Forelimb muscle (tissue), 1 donor: ENCODE data around the gene TBL3. TPM values are rescaled to one million over a fixed set of nuclear protein-coding genes. Genes with fewer than 3 reads are reported as not detected.

Experiments
- DNase-seq: peaks from one replicate; pipeline ENCODE4 v3.0.0-alpha.2; 2013; ENCODE audit warnings: low read depth
- polyA plus RNA-seq: library from polyadenylated mRNA; unstranded; fragments of 120-200 nt; gene quantifications from one replicate; pipeline ENCODE4 v1.2.1, GENCODE V29; 2013; ENCODE audit not compliant: insufficient read length

The TBL3 gene
- polyA plus RNA-seq, 1 donor = 28.4 TPM

DNA sequence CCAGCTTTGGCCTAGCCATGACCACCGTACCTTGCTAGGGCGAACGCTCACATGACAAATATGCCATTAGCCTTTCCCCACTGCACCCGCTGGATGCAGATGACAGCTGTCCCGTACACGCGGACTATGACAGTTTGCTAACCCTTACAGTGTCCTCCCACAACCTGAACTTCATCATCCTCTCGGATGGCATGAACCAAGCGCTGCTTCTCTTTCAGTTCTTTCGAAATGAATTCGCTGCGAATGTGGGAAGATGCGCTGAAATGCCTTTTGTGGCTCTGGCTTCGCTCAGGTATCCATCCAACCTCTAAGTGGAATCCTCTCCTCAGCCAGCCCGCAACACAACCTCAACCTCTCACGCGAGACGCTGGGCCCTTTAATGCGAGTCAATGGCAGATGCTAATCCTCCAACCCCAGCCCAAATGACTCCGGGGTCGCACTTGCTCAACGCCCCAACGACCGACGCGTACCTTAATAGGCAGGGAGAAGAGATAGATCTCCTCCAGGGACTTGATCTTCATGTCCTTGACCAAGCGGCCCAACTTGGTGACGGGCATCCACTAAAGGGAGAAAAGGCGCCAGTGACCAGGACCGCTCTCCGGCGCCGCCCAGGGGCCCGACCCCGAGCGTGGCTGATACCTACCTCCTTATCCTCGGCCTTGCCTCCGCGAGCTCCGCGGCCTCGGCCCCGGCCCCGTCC is 7.9 kb upstream of the TBL3 start:
- DNase-seq = no peak

- peak; percentile 96 for DNase-seq
Measured at GRCh38 chr16:1964506-1965395, 7.1 kb upstream of the TBL3 start, which contains the start of gene RPS2. Gene RPS2 (minus strand): TSS chr16:1964826. CDS start chr16:1964625, 201 bp downstream.

DNA sequence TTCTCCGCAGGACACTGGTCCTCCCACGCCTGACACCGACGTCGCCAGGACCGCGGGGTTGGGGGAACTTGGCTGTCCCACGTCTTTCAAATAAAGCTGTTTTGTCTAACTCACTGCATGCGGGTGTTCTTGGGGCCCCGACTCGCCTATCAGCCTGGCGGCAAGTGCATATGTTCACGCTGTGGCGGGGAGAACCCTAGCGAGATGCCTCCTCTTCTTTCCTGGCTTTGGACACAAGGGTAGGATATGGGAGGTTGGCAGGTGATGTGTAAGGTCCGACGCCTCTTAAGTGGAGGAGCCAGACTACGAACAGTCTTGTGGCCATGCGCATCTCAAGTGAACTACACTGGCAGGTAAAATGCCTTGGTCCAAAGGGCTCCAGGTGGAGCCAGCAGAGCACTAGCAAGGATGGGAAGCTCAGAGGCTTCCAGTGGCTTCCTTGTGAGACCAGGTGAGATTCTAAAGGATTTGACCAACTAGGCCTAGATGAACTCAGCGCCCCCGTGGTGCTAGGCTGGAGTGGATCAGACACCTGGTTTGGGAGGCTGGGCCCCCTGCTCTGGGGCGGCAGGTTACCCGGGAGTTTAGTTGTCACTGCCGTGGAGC is 6.4 kb upstream of the TBL3 start:
- DNase-seq = no peak

GRCh38 chr16:1966460-1966859 is 5.4 kb upstream of the TBL3 start, which contains the start of gene RNF151:
Gene RNF151 (plus strand): TSS chr16:1966856. CDS start chr16:1966882, 26 bp downstream.
- no peak for DNase-seq

DNA sequence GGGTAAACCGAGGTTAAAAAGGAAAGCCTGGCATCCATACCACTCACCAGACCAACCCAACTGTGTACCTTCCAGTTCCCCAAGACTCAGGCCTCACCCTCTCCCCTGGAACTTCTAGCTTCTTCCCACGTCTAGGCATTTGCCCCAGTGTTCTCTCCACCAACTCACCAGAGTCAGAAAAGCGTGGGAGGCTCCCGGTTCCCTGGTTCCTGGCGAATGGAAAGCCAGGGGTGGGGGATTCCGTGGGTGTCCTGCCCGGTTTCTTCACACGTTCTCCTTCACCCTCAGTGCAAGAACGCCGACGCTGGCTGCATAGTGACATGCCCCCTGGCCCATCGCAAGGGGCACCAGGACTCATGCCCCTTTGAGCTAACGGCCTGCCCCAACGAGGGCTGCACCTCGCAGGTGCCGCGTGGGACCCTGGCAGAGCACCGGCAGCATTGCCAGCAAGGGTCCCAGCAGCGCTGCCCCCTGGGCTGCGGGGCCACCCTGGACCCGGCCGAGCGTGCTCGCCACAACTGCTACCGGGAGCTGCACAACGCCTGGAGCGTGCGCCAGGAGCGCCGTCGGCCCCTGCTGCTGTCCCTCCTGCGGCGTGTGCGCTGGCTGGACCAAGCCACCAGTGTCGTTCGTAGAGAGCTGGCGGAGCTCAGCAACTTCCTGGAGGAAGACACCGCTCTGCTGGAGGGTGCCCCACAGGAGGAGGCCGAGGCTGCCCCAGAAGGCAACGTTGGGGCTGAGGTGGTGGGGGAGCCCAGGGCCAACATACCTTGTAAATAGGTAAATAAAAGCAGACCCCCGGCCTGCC is 3.5 kb upstream of the TBL3 start:
- no peak for DNase-seq

GRCh38 chr16:1972490-1972877 is 631 bp downstream of the TBL3 start:
- no peak for DNase-seq

DNA sequence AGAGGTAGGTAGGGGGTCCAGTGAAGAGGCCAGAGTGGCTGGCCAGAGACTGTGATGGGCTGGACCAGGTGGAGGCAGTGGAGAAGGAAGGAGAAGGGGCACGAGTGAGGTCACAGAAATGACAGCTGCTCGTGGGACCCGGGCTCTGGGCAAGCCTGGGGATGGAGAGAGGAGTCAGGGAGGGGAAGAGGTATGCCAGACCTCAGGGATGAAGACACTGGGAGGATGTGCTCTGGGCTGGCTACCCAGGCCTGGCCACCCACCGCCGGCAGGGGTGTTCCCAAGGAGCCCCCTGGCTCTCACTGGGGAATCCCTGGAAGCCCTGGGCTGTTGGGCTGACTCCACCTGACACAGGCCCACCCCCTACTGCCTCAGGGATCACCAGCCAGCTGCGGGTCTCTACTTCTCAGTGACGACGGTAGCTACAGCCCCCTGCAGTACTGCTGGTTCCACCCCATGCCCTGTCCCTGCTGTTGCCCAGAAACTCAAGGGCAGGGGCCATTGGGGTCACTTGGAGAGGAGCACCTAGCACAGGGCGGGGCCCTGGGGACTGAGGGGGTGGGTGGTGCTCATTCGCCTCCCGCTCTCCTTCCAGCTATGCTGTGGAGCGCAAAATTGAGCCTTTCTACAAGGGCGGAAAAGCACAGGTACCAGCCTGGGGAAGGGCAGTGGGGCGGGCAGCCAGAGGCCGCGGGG is 1.8 kb downstream of the TBL3 start:
- DNase-seq = no peak

DNA sequence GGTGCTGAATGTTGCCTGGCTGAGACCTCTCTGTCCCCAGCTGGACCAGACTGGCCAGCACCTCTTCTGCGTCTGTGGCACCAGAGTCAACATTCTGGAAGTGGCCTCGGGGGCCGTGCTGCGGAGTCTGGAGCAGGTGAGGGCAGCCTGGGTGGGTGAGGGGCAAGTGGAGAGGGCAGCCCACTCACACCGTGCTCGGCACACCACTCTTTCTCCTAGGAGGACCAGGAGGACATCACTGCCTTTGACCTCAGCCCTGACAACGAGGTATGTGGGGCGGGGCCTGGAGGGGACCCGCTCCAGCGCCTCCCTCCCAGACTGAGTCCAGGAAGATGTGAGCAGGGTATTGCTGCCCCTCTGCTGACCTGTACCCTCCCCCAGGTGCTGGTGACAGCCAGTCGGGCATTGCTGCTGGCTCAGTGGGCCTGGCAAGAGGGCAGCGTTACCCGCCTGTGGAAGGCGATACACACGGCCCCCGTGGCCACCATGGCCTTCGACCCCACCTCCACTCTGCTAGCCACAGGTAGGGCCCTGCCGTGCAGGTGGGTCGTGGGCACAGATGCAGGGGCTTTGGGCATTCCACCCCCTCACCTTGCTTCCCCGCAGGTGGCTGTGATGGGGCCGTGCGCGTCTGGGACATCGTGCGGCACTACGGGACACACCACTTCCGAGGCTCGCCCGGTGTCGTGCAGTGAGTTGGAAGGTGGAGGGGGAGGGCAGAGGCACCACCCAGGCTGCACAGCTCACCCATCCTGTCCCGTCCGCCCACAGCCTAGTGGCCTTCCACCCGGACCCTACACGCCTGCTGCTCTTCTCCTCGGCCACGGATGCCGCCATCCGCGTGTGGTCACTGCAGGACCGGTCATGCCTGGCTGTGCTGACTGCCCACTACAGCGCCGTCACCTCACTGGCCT is 2.6 kb downstream of the TBL3 start:
- DNase-seq = no peak

DNA sequence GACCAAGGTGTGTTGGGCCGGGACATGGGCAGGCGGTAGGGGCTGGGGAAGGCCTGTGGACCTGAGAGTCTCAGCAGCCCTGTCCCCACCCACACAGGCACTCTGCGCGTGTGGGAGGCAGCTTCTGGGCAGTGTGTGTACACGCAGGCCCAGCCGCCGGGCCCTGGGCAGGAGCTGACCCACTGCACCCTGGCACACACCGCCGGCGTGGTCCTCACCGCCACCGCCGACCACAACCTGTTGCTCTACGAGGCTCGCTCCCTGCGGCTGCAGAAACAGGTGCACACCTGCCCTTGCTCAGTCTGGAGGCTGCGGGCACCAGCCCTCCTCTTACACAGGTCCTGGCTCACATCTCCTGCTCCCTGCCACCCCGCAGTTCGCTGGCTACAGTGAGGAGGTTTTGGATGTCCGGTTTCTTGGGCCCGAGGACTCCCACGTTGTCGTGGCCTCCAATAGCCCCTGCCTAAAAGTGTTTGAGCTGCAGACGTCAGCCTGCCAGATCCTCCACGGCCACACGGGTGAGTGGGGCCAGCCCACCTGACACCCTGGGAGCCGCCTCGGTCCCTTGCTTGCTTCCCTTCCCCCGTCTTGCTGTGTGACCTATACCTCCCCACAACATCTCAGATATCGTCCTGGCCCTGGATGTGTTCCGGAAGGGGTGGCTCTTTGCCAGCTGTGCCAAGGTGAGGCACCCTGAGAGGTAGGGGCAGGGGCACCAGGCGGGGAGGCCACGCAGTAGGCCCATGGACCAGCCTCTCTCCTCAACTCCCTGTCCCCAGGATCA is 3.8 kb downstream of the TBL3 start:
- DNase-seq = no peak

DNA sequence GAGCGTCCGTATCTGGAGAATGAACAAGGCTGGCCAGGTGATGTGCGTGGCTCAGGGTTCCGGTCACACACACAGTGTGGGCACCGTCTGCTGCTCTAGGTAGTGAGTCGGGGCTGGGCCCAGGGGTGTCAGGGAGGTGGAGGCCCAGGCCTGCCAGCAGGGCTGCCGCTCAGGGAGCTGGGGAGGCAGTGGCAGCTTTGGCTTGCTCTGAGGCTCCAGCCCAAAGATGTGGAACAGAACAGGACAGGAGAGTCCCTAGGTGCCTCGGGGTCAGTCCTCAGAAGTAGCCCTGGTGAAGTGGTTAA is 4.3 kb downstream of the TBL3 start:
- no peak for DNase-seq

DNA sequence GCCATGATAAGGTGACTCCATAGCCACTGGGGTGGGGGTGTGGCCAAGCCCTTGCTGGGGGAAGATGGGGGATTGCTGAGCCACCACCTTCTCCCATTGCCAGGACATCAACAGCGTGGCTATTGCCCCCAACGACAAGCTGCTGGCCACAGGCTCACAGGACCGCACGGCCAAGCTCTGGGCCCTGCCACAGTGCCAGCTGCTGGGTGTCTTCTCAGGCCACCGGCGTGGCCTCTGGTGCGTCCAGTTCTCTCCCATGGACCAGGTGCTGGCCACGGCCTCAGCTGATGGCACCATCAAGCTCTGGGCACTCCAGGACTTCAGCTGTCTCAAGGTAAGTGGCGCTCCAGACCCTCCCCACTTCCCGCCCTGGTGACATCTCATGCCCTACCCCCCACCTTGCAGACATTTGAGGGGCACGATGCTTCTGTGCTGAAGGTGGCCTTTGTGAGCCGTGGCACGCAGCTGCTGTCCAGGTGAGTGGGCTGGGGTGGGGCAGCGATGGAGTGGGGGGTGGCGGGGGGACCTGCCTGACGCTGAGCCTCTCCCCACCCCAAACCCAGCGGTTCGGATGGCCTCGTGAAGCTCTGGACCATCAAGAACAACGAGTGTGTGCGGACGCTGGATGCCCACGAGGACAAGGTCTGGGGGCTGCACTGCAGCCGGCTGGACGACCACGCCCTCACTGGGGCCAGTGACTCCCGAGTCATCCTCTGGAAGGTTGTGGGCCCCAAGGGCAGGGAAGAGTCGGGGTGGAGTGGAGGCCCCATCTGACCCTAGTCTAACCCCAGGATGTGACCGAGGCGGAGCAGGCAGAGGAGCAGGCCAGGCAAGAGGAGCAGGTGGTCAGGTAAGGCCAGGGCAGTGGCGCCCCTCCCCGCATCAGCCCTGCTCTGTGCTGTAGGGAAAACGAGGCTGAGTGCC is 5.4 kb downstream of the TBL3 start:
- DNase-seq = no peak

DNA sequence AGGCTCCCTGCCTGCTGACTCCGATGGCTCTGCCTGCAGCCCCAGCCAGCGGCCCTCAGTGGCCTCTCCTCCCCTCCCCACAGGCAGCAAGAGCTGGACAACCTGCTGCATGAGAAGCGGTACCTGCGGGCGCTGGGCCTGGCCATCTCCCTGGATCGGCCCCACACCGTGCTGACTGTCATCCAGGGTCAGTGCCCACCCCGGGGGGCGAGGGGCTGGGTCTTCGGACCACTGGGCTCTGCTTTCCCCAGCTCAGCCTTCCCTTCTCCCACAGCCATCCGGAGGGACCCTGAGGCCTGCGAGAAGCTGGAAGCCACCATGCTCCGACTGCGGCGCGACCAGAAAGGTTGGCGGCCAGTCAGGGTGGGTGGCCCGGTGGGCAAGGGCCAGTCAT is 6.0 kb downstream of the TBL3 start:
- no peak for DNase-seq

DNA sequence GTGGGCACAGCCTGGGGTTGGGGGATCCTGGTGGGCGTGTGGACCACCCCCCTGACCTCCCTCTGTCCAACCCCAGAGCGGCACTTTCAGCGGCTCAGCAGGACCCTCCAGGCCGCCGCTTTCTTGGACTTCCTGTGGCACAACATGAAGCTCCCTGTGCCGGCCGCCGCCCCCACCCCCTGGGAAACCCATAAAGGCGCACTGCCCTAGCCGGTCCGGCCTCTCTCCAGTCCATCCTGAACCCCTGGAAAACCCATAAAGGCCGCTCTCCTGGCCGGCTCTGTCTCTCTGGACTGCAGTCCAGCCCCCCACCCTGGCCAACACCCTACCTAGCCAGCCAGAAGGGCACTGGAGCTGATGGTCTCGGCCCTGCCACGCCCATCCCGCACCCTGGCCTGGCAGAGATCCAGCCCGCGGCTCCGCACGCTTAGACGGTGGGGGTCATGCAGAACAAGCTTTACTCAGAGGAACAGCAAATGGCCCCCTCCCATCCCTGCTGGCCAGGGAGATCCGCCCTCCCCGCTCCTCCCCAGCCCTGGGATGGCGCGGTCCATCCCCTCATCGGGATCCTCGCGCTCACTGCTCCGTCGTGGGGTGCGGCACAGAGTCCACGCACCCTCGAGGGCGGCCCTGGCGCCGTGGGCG is 6.7 kb downstream of the TBL3 start:
- DNase-seq = no peak

- no peak for DNase-seq
Measured at GRCh38 chr16:1979271-1980029, 7.6 kb downstream of the TBL3 start.

GRCh38 chr16:1980030-1980769 is 8.3 kb downstream of the TBL3 start:
- no peak for DNase-seq

DNA sequence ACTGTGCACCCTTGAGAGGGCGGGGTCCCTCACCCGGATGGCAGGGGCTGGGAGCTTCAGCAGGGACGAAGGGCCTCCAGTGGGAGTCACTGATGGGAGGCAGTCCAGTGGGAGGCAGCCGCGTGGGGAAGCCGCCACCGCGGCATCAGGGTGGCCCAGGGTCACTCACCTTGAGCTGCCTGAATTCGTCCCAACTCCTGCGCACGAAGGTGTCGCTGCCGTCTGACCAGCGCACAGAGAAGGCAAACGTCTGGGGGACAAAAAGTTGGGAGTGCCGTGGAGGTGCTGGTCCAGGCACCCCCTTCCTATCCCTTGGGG is 8.9 kb downstream of the TBL3 start:
- no peak for DNase-seq
